GM23338 (cell line): ENCODE data around the gene NPAS2. TPM values are rescaled to one million over a fixed set of nuclear protein-coding genes. Genes with fewer than 3 reads are reported as not detected.

ENCODE experiments used
- CREB1 ChIP-seq: fragments of 250-450 bp; sonication (Bioruptor Pico); IDR thresholded peaks from 2 replicates; pipeline ENCODE4 v1.5.0; 2020; ENCODE audit warnings: low read depth, mild to moderate bottlenecking, moderate library complexity
- EZH2phosphoT487 ChIP-seq: fragments of 200-600 bp; sonication (generic); IDR thresholded peaks from one replicate; pipeline ENCODE4 v1.8.1; 2018; ENCODE audit warnings: antibody characterized with exemption; ENCODE audit not compliant: unreplicated experiment
- NANOG ChIP-seq: IDR thresholded peaks from 2 replicates; pipeline ENCODE4 v1.6.1; 2016; ENCODE audit warnings: antibody characterized with exemption, borderline replicate concordance
- STAT1 ChIP-seq: IDR thresholded peaks from one replicate; pipeline ENCODE4 v1.6.1; 2016; ENCODE audit warnings: antibody characterized with exemption; ENCODE audit not compliant: unreplicated experiment
- ZNF114 ChIP-seq: fragments of 250-450 bp; sonication (Bioruptor Pico); IDR thresholded peaks from 2 replicates; pipeline ENCODE4 v1.5.0; 2020; ENCODE audit warnings: mild to moderate bottlenecking, moderate library complexity
- ZNF462 ChIP-seq: fragments of 250-450 bp; sonication (Bioruptor Pico); IDR thresholded peaks from 2 replicates; pipeline ENCODE4 v1.5.0; 2020; ENCODE audit warnings: mild to moderate bottlenecking, moderate library complexity
- polyA plus RNA-seq: library from polyadenylated mRNA; unstranded; fragments of >200 nt; fragmentation: Nextera tagmentation; extraction: Ambion mirVana; gene quantifications from 2 replicates; pipeline ENCODE4 v1.2.1, GENCODE V29; 2016
- total RNA-seq: library from RNA; depleted of rRNA; stranded (reverse); fragments of >200 nt; shearing (Covaris generic); gene quantifications from 2 replicates; pipeline ENCODE4 v1.2.3, GENCODE V29; 2014
- TF ChIP-seq, protein P1 (sequence below): IDR thresholded peaks from 2 replicates; pipeline ENCODE4 v1.6.1; 2016; ENCODE audit warnings: antibody characterized with exemption
- TF ChIP-seq, protein P2 (sequence below), 2 experiments: fragments of 200-600 bp in 1 of 2; sonication (generic) in 1 of 2; conservative IDR thresholded peaks; 2 replicates each; pipeline versions ENCODE4 v1.5.1 to v1.6.1; 2016 to 2017; ENCODE audit warnings: antibody characterized with exemption in 2 of 2, low read depth in 2 of 2, mild to moderate bottlenecking in 2 of 2, moderate library complexity in 1 of 2

The NPAS2 gene
- total and polyA plus RNA-seq, 2 experiments from 2014 or later: 0.56 to 1.1 TPM

GRCh38 chr2:100812573-100812972 lies 7.4 kb upstream of the NPAS2 start (continued):
- TF ChIP-seq ZNF462 (CRISPR knock-in tag) (no peak), EZH2phosphoT487 (no peak), NANOG (no peak), CREB1 (CRISPR knock-in tag) (no peak), STAT1 (no peak), ZNF114 (no peak)
- TF ChIP-seq, protein P1, sequence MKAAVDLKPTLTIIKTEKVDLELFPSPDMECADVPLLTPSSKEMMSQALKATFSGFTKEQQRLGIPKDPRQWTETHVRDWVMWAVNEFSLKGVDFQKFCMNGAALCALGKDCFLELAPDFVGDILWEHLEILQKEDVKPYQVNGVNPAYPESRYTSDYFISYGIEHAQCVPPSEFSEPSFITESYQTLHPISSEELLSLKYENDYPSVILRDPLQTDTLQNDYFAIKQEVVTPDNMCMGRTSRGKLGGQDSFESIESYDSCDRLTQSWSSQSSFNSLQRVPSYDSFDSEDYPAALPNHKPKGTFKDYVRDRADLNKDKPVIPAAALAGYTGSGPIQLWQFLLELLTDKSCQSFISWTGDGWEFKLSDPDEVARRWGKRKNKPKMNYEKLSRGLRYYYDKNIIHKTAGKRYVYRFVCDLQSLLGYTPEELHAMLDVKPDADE: no peak
- TF ChIP-seq, protein P2, sequence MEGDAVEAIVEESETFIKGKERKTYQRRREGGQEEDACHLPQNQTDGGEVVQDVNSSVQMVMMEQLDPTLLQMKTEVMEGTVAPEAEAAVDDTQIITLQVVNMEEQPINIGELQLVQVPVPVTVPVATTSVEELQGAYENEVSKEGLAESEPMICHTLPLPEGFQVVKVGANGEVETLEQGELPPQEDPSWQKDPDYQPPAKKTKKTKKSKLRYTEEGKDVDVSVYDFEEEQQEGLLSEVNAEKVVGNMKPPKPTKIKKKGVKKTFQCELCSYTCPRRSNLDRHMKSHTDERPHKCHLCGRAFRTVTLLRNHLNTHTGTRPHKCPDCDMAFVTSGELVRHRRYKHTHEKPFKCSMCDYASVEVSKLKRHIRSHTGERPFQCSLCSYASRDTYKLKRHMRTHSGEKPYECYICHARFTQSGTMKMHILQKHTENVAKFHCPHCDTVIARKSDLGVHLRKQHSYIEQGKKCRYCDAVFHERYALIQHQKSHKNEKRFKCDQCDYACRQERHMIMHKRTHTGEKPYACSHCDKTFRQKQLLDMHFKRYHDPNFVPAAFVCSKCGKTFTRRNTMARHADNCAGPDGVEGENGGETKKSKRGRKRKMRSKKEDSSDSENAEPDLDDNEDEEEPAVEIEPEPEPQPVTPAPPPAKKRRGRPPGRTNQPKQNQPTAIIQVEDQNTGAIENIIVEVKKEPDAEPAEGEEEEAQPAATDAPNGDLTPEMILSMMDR (conservative IDR thresholded peaks at IDR 0.05; ENCODE audit: low read depth in 2 of 2): no peak
